ENCODE results near the gene PDIK1L. TPM values are rescaled to one million over a fixed set of nuclear protein-coding genes. Genes with fewer than 3 reads are reported as not detected.
A peak's percentile ranks its signal among the peaks of the same experiment; 100 is the strongest.

PDIK1L gene
- total and polyA plus RNA-seq, 8 donors, result 1.7 to 12.1 (median 6.0) TPM

DNA sequence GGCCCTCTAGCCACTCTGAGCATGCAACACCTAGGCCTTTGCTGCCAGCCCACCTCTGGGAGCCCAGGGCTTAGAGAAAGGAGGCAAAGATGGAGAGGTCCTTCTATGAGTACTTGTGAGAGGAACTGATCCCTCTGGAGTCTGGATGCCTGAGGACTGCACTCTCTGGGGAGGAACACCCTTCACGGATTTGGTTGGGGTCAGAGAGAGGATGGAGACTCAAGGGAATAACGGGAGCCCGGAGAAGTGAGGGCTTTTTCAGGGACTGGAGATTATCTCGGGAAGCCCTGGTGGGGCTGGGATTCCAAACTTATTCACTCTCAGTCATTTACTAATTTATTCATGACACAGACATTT is 57.6 kb downstream of the PDIK1L start:
- WGBS, 2 donors, result 45 to 51% methylated on average over 4 of the region's 4 CpGs
- DNase-seq (no peak), FAIRE-seq (no peak), ATAC-seq (no peak)
- H3K27me3 ChIP-seq, result no peaks in the 10 kb centered on the region
- intact Hi-C loops (cut with DNase I), result no loop called here
- no peaks in the 10 kb centered on the region for H3K36me3 ChIP-seq
- H3K4me3 ChIP-seq, result peak overlapping the region in 2 of 4 donors; percentile 94 to 98
- TF ChIP-seq, protein P1, sequence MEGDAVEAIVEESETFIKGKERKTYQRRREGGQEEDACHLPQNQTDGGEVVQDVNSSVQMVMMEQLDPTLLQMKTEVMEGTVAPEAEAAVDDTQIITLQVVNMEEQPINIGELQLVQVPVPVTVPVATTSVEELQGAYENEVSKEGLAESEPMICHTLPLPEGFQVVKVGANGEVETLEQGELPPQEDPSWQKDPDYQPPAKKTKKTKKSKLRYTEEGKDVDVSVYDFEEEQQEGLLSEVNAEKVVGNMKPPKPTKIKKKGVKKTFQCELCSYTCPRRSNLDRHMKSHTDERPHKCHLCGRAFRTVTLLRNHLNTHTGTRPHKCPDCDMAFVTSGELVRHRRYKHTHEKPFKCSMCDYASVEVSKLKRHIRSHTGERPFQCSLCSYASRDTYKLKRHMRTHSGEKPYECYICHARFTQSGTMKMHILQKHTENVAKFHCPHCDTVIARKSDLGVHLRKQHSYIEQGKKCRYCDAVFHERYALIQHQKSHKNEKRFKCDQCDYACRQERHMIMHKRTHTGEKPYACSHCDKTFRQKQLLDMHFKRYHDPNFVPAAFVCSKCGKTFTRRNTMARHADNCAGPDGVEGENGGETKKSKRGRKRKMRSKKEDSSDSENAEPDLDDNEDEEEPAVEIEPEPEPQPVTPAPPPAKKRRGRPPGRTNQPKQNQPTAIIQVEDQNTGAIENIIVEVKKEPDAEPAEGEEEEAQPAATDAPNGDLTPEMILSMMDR (IDR thresholded peaks at IDR 0.05), result no peak
- peaks cover 0 to 9% (median 9%) of the 10 kb centered on the region in 3 donors for H3K4me1 ChIP-seq
- H3K27ac ChIP-seq, result peak overlapping the region in 3 of 4 donors; percentile 67 to 85 (median 80)
- H3K9me3 ChIP-seq, result no peaks in the 10 kb centered on the region

GRCh38 chr1:26169669-26170471 is 58.2 kb downstream of the PDIK1L start, which contains the start of gene ZNF593:
TSS of gene ZNF593 (plus strand) at chr1:26169908. CDS start at chr1:26169984, 76 bp downstream.
- Histone ChIP-seq H3K4me3 (peak within 1 kb of the TSS; percentile 63 to 98 (median 94)), H3K36me3 (no peaks in the 10 kb centered on the region), H3K27me3 (no peaks in the 10 kb centered on the region), H3K9me3 (no peaks in the 10 kb centered on the region), H3K4me1 (peaks cover 0 to 9% (median 9%) of the 10 kb centered on the region in 3 donors), H3K27ac (peak within 1 kb of the TSS; percentile 67 to 85 (median 74))
- intact Hi-C loops (cut with DNase I), result loop anchor here in 1 of 3 donors (10.0 kb wide), 1 partner anchor 65 kb away; the partner anchor contains the start of gene CEP85
- ATAC-seq (peak; percentile 94 to 97 (median 96)), DNase-seq (peak; percentile 88 to 97 (median 94)), FAIRE-seq (no peak)
- WGBS, 2 donors, result 0% methylated on average over 68 to 76 of the region's 76 CpGs
- TF ChIP-seq, protein P1 (IDR thresholded peaks at IDR 0.05), result peak; percentile 69 to 91 (median 84)

DNA sequence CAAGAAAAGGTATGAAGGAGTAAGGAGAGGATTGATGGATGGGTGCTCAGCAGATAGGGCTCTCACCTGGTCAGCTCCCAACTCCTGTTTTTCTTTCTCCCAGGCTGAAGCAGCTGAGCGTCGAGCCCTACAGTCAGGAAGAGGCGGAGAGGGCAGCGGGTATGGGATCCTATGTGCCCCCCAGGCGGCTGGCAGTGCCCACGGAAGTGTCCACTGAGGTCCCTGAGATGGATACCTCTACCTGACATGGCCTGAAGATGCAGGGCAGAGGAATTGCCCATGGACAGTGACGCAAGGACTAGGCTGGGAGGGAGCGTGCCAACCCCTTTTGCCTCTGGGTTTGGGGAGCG is 58.8 kb downstream of the PDIK1L start:
- TF ChIP-seq, protein P1 (IDR thresholded peaks at IDR 0.05), result no peak
- no peaks in the 10 kb centered on the region for H3K36me3 ChIP-seq
- DNase-seq (peak in 1 of 6 donors; percentile 33), FAIRE-seq (no peak), ATAC-seq (peak; percentile 11 to 50 (median 22))
- no peaks in the 10 kb centered on the region for H3K9me3 ChIP-seq
- peak overlapping the region; percentile 63 to 98 (median 94) for H3K4me3 ChIP-seq
- intact Hi-C loops (cut with DNase I), result loop anchor here in 1 of 3 donors (10.0 kb wide), 1 partner anchor 64 kb away; the partner anchor contains the start of gene CEP85
- WGBS, 2 donors, result 51 to 57% methylated on average over 9 of the region's 9 CpGs
- H3K27ac ChIP-seq, result no peak overlapping the region
- H3K27me3 ChIP-seq, result no peaks in the 10 kb centered on the region
- H3K4me1 ChIP-seq, result peaks cover 0 to 9% (median 9%) of the 10 kb centered on the region in 3 donors

- FAIRE-seq (no peak), ATAC-seq (no peak), DNase-seq (peak in 2 of 6 donors; percentile 48 to 63)
- TF ChIP-seq, protein P1 (IDR thresholded peaks at IDR 0.05), result no peak
- Histone ChIP-seq H3K4me1 (peaks cover 0 to 9% (median 9%) of the 10 kb centered on the region in 3 donors), H3K27ac (no peak within 1 kb of the TSS), H3K9me3 (no peaks in the 10 kb centered on the region), H3K4me3 (peak within 1 kb of the TSS in 3 of 4 donors; percentile 93 to 98 (median 94)), H3K27me3 (no peaks in the 10 kb centered on the region), H3K36me3 (no peaks in the 10 kb centered on the region)
- intact Hi-C loops (cut with DNase I), result loop anchor here in 1 of 3 donors (10.0 kb wide), 1 partner anchor 63 kb away; the partner anchor contains the start of gene CEP85
- 88 to 94% methylated on average over 34 of the region's 34 CpGs for WGBS, 2 donors
Measured at GRCh38 chr1:26171084-26172072, 59.8 kb downstream of the PDIK1L start, which contains the start of gene ZNF593OS. TSS of gene ZNF593OS (minus strand) at chr1:26171832. CDS start at chr1:26171661, 171 bp downstream.

Other genes starting within 250 kb of the PDIK1L start
- 10 to 100 TPM in 1 of 6 donors, 1 to 10 TPM in 5; 3.2 to 13.0 (median 4.4) TPM for gene PAQR7, start 236.1 kb upstream of the PDIK1L start, total RNA-seq
- gene PAQR7, start 236.1 kb upstream of the PDIK1L start, polyA plus RNA-seq, result 1 to 10 TPM; 4.4 to 5.7 TPM
- gene STMN1, start 205.4 kb upstream of the PDIK1L start, total RNA-seq, result 10 to 100 TPM in 3 of 6 donors, 1 to 10 TPM in 3; 3.3 to 40.3 (median 8.7) TPM
- gene STMN1, start 205.4 kb upstream of the PDIK1L start, polyA plus RNA-seq, result 10 to 100 TPM; 16.2 to 58.0 TPM
- 10 to 100 TPM; 11.0 to 19.0 (median 13.7) TPM for gene PAFAH2, start 113.8 kb upstream of the PDIK1L start, total RNA-seq
- gene PAFAH2, start 113.8 kb upstream of the PDIK1L start, polyA plus RNA-seq, result 10 to 100 TPM; 16.2 to 20.9 TPM
- under 1 TPM; 0.04 to 0.25 (median 0.13) TPM for gene EXTL1, start 90.0 kb upstream of the PDIK1L start, total RNA-seq
- gene EXTL1, start 90.0 kb upstream of the PDIK1L start, polyA plus RNA-seq, result under 1 TPM; 0.21 to 0.34 TPM
- gene SLC30A2, start 65.7 kb upstream of the PDIK1L start, total RNA-seq, result 100 to 1,000 TPM in 1 of 6 donors, 10 to 100 TPM in 5; 27.0 to 142 (median 56.4) TPM
- gene SLC30A2, start 65.7 kb upstream of the PDIK1L start, polyA plus RNA-seq, result 10 to 100 TPM; 24.1 to 42.4 TPM
- under 1 TPM in 4 of 6 donors, not detected in 2; 0.09 to 0.35 (median 0.33) TPM for gene TRIM63, start 44.2 kb upstream of the PDIK1L start, total RNA-seq
- under 1 TPM; 0.15 to 0.52 TPM for gene TRIM63, start 44.2 kb upstream of the PDIK1L start, polyA plus RNA-seq
- 1 to 10 TPM in 4 of 6 donors, under 1 TPM in 2; 0.79 to 1.7 (median 1.1) TPM for gene FAM110D, start 47.3 kb downstream of the PDIK1L start, total RNA-seq
- 1 to 10 TPM; 2.6 to 3.5 TPM for gene FAM110D, start 47.3 kb downstream of the PDIK1L start, polyA plus RNA-seq
- gene C1orf232, start 57.1 kb downstream of the PDIK1L start, total RNA-seq, result not detected
- not detected for gene C1orf232, start 57.1 kb downstream of the PDIK1L start, polyA plus RNA-seq
- 10 to 100 TPM; 18.4 to 36.7 (median 22.1) TPM for gene ZNF593, start 58.1 kb downstream of the PDIK1L start, total RNA-seq
- 10 to 100 TPM; 69.9 to 80.7 TPM for gene ZNF593, start 58.1 kb downstream of the PDIK1L start, polyA plus RNA-seq
- gene ZNF593OS, start 60.0 kb downstream of the PDIK1L start, total RNA-seq, result not detected
- gene ZNF593OS, start 60.0 kb downstream of the PDIK1L start, polyA plus RNA-seq, result under 1 TPM; 0.35 to 0.68 TPM
- gene CNKSR1, start 65.7 kb downstream of the PDIK1L start, total RNA-seq, result 10 to 100 TPM; 11.3 to 20.8 (median 14.9) TPM
- gene CNKSR1, start 65.7 kb downstream of the PDIK1L start, polyA plus RNA-seq, result 10 to 100 TPM; 46.8 to 48.5 TPM
- gene CATSPER4, start 78.8 kb downstream of the PDIK1L start, total RNA-seq, result not detected
- gene CATSPER4, start 78.8 kb downstream of the PDIK1L start, polyA plus RNA-seq, result under 1 TPM in 1 of 2 donors, not detected in 1; 0.09 TPM
- gene CEP85, start 122.4 kb downstream of the PDIK1L start, total RNA-seq, result 1 to 10 TPM; 2.7 to 6.6 (median 3.7) TPM
- 1 to 10 TPM; 2.9 to 5.6 TPM for gene CEP85, start 122.4 kb downstream of the PDIK1L start, polyA plus RNA-seq
- gene SH3BGRL3, start 168.3 kb downstream of the PDIK1L start, total RNA-seq, result 10 to 100 TPM; 29.1 to 84.2 (median 48.8) TPM
- gene SH3BGRL3, start 168.3 kb downstream of the PDIK1L start, polyA plus RNA-seq, result 100 to 1,000 TPM in 1 of 2 donors, 10 to 100 TPM in 1; 61.0 to 109 TPM
- 10 to 100 TPM in 4 of 6 donors, 1 to 10 TPM in 2; 8.7 to 15.9 (median 11.5) TPM for gene UBXN11, start 194.8 kb downstream of the PDIK1L start, total RNA-seq
- 10 to 100 TPM; 44.0 to 61.6 TPM for gene UBXN11, start 194.8 kb downstream of the PDIK1L start, polyA plus RNA-seq
- gene CD52, start 206.1 kb downstream of the PDIK1L start, total RNA-seq, result 10 to 100 TPM in 1 of 6 donors, 1 to 10 TPM in 4, under 1 TPM in 1; 0.98 to 13.0 (median 2.5) TPM
- gene CD52, start 206.1 kb downstream of the PDIK1L start, polyA plus RNA-seq, result 1 to 10 TPM; 4.0 to 4.3 TPM
- gene CRYBG2, start 242.3 kb downstream of the PDIK1L start, total RNA-seq, result 1 to 10 TPM in 1 of 6 donors, under 1 TPM in 5; 0.12 to 1.3 (median 0.38) TPM
- 1 to 10 TPM in 1 of 2 donors, under 1 TPM in 1; 0.73 to 2.0 TPM for gene CRYBG2, start 242.3 kb downstream of the PDIK1L start, polyA plus RNA-seq

All from pancreas (tissue), 10 donors.